Endothelial cell of umbilical vein (primary cell): Measurements from ENCODE around the gene IDH1. TPM values are rescaled to one million over a fixed set of nuclear protein-coding genes. Genes with fewer than 3 reads are reported as not detected.

ENCODE experiments used
- BruUV-seq: library from RNA; stranded (reverse); fragments of 400-500 nt; replicated peaks from 2 replicates; lab custom pipeline; 2021; lab: Mats Ljungman, UMichigan
- CTCF ChIA-PET: fragments of 300-600, 350-600 bp; sonication (Branson Sonifier 250); formaldehyde crosslinking; loops from one replicate; lab custom pipeline; 2021; ENCODE audit warnings: antibody characterized with exemption, inconsistent platforms; lab: Charles Lee
- POLR2A ChIA-PET: fragments of 300-600, 350-600 bp; sonication (Branson Sonifier 250); formaldehyde crosslinking; loops from one replicate; lab custom pipeline; 2021; ENCODE audit warnings: antibody characterized with exemption, inconsistent platforms; lab: Charles Lee
- DNase-seq: peaks from one replicate; pipeline ENCODE4 v3.0.0-alpha.2; 2011; ENCODE audit warnings: low read depth, low spot score
- FAIRE-seq: peaks from 2 replicates; lab custom pipeline; 2011; peaks lifted over from hg19 to GRCh38; lab: Jason Lieb, UNC
- H2AFZ ChIP-seq: 2 replicates; pipeline ENCODE4 v1.6.0; 2012; ENCODE audit warnings: low read depth, low read length, control low read depth, inconsistent platforms
- H3K27ac ChIP-seq: 2 replicates; pipeline ENCODE4 v1.5.1; 2011; ENCODE audit warnings: low read depth, mild to moderate bottlenecking, control low read depth, low read length, moderate library complexity; ENCODE audit not compliant: insufficient read depth
- H3K27me3 ChIP-seq, 2 experiments: 2 replicates each; pipeline versions ENCODE4 v1.6.0 to v1.6.1; 2011; ENCODE audit warnings: low read length in 2 of 2, mixed read lengths in 1 of 2; ENCODE audit not compliant: control insufficient read depth in 2 of 2, insufficient read depth in 2 of 2
- H3K36me3 ChIP-seq, 2 experiments: 2 replicates in 1 of 2; 3 replicates in 1 of 2; pipeline ENCODE4 v1.5.1; 2011; ENCODE audit warnings: low read length in 2 of 2, mild to moderate bottlenecking in 1 of 2, moderate library complexity in 1 of 2; ENCODE audit not compliant: control insufficient read depth in 2 of 2, insufficient read depth in 2 of 2; ENCODE audit errors: extremely low read depth in 1 of 2
- H3K4me1 ChIP-seq: 3 replicates; pipeline ENCODE4 v1.5.1; 2011; ENCODE audit warnings: mild to moderate bottlenecking, low read length; ENCODE audit not compliant: control insufficient read depth, insufficient read depth; ENCODE audit errors: extremely low read depth
- H3K4me2 ChIP-seq: 2 replicates; pipeline ENCODE4 v1.6.1; 2011; ENCODE audit warnings: low read length, control low read depth, mixed read lengths; ENCODE audit not compliant: insufficient read depth
- H3K4me3 ChIP-seq, 3 experiments: fragments of 200-600 bp in 1 of 3; sonication (generic), shearing (Covaris generic) in 1 of 3; replicated peaks in 1 of 3; 2 replicates each; pipeline ENCODE4 v1.5.1; 2011 to 2016; ENCODE audit warnings: control low read depth in 3 of 3, low read length in 3 of 3, mild to moderate bottlenecking in 2 of 3, inconsistent platforms in 1 of 3, low read depth in 1 of 3, moderate library complexity in 1 of 3; ENCODE audit not compliant: insufficient read depth in 1 of 3
- H3K79me2 ChIP-seq: 2 replicates; pipeline ENCODE4 v1.6.0; 2012; ENCODE audit warnings: low read length, inconsistent platforms; ENCODE audit not compliant: control insufficient read depth, insufficient read depth
- H3K9ac ChIP-seq: replicated peaks from 2 replicates; pipeline ENCODE3; 2011; ENCODE audit warnings: low read length, control low read depth; ENCODE audit not compliant: insufficient read depth; ENCODE audit errors: extremely low read depth
- H3K9me1 ChIP-seq: replicated peaks from 3 replicates; pipeline ENCODE4 v1.6.0; 2011; ENCODE audit warnings: mild to moderate bottlenecking, low read length; ENCODE audit not compliant: control insufficient read depth, insufficient read depth; ENCODE audit errors: extremely low read depth
- H3K9me3 ChIP-seq: replicated peaks from 2 replicates; pipeline ENCODE4 v1.5.1; 2012; ENCODE audit warnings: low read length, inconsistent platforms; ENCODE audit not compliant: control insufficient read depth, insufficient read depth
- H4K20me1 ChIP-seq: replicated peaks from 2 replicates; pipeline ENCODE3; 2011; ENCODE audit warnings: mild to moderate bottlenecking, low read length; ENCODE audit not compliant: control insufficient read depth, insufficient read depth; ENCODE audit errors: extremely low read depth
- CTCF ChIP-seq, 2 donors: IDR thresholded peaks; 1 replicate in 1 of 2; 2 replicates in 1 of 2; pipeline ENCODE4 v1.5.1; 2011; ENCODE audit warnings: low read length in 2 of 2, mild to moderate bottlenecking in 2 of 2, moderate library complexity in 2 of 2, control low read depth in 1 of 2, inconsistent platforms in 1 of 2, low read depth in 1 of 2; ENCODE audit not compliant: insufficient read depth in 1 of 2; ENCODE audit errors: extremely low read depth in 1 of 2
- FOS ChIP-seq: IDR thresholded peaks from 2 replicates; pipeline ENCODE4 v1.6.1; 2011; ENCODE audit warnings: mild to moderate bottlenecking, low read length, moderate library complexity, borderline replicate concordance; ENCODE audit not compliant: insufficient read depth
- MAX ChIP-seq: IDR thresholded peaks from 2 replicates; pipeline ENCODE4 v1.6.1; 2011; ENCODE audit not compliant: insufficient read depth, insufficient read length
- POLR2A ChIP-seq: IDR thresholded peaks from 2 replicates; pipeline ENCODE4 v1.6.1; 2012; ENCODE audit warnings: low read depth, mild to moderate bottlenecking, control low read depth, low read length
- dilution Hi-C: fragments of 300-500 bp; cut with MboI; formaldehyde crosslinking; loops from one replicate; pipeline ENCODE4 v1.15.0; 2019; ENCODE audit warnings: low sequenced_read_pairs; ENCODE audit not compliant: extremely low pct_ligation_motif_present
- intact Hi-C: fragments of 100-400 bp; cut with micrococcal nuclease; formaldehyde crosslinking; loops from one replicate; pipeline ENCODE4 v1.10.0; 2022
- polyA plus RNA-seq, 4 experiments: library from polyadenylated mRNA; depleted of rRNA in 3 of 4; stranded (reverse) in 3 of 4; unstranded in 1 of 4; fragments of >200 nt; gene quantifications; 2 replicates each; pipeline versions ENCODE4 v1.2.1 to v1.2.3, GENCODE V29; 2011 to 2012; ENCODE audit warnings: missing spikeins in 1 of 4
- total RNA-seq: library from RNA; stranded (reverse); gene quantifications from 2 replicates; pipeline ENCODE4 v1.2.3, GENCODE V29; 2021

IDH1 gene
- total and polyA plus RNA-seq, 2 donors (not counting 3 experiments of a cell fraction or from before 2014, with no cell fraction given): 63.1 to 107 TPM

- Histone ChIP-seq H3K9me3 (no peaks in the 10 kb centered on the region), H3K4me1 (peaks cover 28% of the 10 kb centered on the region), H3K79me2 (peaks cover 6% of the 10 kb centered on the region), H3K9me1 (no peaks in the 10 kb centered on the region), H2AFZ (peak overlapping the region; percentile 98), H3K36me3 (peaks cover 2 to 16% of the 10 kb centered on the region in 2 experiments), H3K9ac (peak overlapping the region; percentile 66), H3K27ac (peak overlapping the region; percentile 19), H3K27me3 (no peaks in the 10 kb centered on the region), H4K20me1 (no peaks in the 10 kb centered on the region), H3K4me2 (peak overlapping the region; percentile 91), H3K4me3 (peak overlapping the region; percentile 74 to 99 (median 99))
- intact Hi-C loops (loop anchor here (1.0 to 10.0 kb wide), 3 partner anchors 79 to 1917 kb away; partner anchors contain the start of genes FZD5 and KANSL1L), dilution Hi-C loops (no loop called here)
- no peak for TF ChIP-seq POLR2A
- TF ChIP-seq MAX: no peak
- peak; percentile 78 to 94 for TF ChIP-seq CTCF (IDR thresholded peaks at IDR 0.05; ENCODE audit: extremely low read depth in 1 of 2, insufficient read depth in 1 of 2, low read depth in 1 of 2, low read length in 2 of 2)
- TF ChIP-seq FOS: no peak
- FAIRE-seq: peak; percentile 69
- ChIA-PET CTCF (interaction anchor here (0.7 to 6.6 kb wide), 20 partner anchors 12 to 696 kb away, joined by 3 to 90 read pairs (median 5); partner anchors contain the start of gene PIKFYVE), POLR2A (interaction anchor here (0.5 to 1.8 kb wide), 3 partner anchors 12 to 95 kb away, joined by 3 to 8 read pairs (median 4); partner anchors contain the start of gene PIKFYVE)
- DNase-seq: peak; percentile 85
- BruUV-seq: no TSS peak
Measured at GRCh38 chr2:208254118-208254870, 577 bp downstream of the IDH1 start.
